Hepatocyte (in vitro differentiated cells): ENCODE results near the gene SYS1. TPM values are rescaled to one million over a fixed set of nuclear protein-coding genes. Genes with fewer than 3 reads are reported as not detected.

Experiments
- DNase-seq: peaks from one replicate; pipeline ENCODE4 v3.0.0-alpha.2; 2016; ENCODE audit warnings: low spot score
- H2AFZ ChIP-seq: fragments of 200-600 bp; sonication (generic); 2 replicates; pipeline ENCODE4 v1.6.0; 2016; ENCODE audit warnings: antibody characterized with exemption, mild to moderate bottlenecking
- H3K27ac ChIP-seq: fragments of 200-600 bp; sonication (generic); 2 replicates; pipeline ENCODE4 v1.5.1; 2016; ENCODE audit warnings: mild to moderate bottlenecking
- H3K27me3 ChIP-seq: fragments of 200-600 bp; sonication (generic); 2 replicates; pipeline ENCODE4 v1.6.1; 2016
- H3K36me3 ChIP-seq: fragments of 200-600 bp; sonication (generic); replicated peaks from 2 replicates; pipeline ENCODE4 v1.5.1; 2016; ENCODE audit warnings: low read depth; ENCODE audit not compliant: insufficient read depth
- H3K4me1 ChIP-seq: fragments of 200-600 bp; sonication (generic); 2 replicates; pipeline ENCODE4 v1.5.1; 2016; ENCODE audit warnings: mild to moderate bottlenecking, moderate library complexity; ENCODE audit not compliant: insufficient read depth
- H3K4me2 ChIP-seq: fragments of 200-600 bp; sonication (generic); 2 replicates; pipeline ENCODE4 v1.6.0; 2016
- H3K4me3 ChIP-seq: fragments of 200-600 bp; sonication (generic); 2 replicates; pipeline ENCODE4 v1.5.1; 2016; ENCODE audit warnings: mild to moderate bottlenecking
- H3K79me2 ChIP-seq: fragments of 200-600 bp; sonication (generic); 2 replicates; pipeline ENCODE4 v1.6.0; 2017; ENCODE audit warnings: mild to moderate bottlenecking
- H3K9me2 ChIP-seq: fragments of 200-600 bp; sonication (generic); replicated peaks from 2 replicates; pipeline ENCODE4 v1.6.0; 2017; ENCODE audit warnings: mild to moderate bottlenecking; ENCODE audit not compliant: insufficient read depth
- H3K9me3 ChIP-seq: fragments of 200-600 bp; sonication (generic); 2 replicates; pipeline ENCODE4 v1.5.1; 2016; ENCODE audit warnings: low read depth, mild to moderate bottlenecking
- H4K20me1 ChIP-seq: fragments of 200-600 bp; sonication (generic); 2 replicates; pipeline ENCODE4 v1.6.0; 2016; ENCODE audit warnings: mild to moderate bottlenecking; ENCODE audit not compliant: insufficient read depth, poor library complexity, severe bottlenecking
- EZH2 ChIP-seq: fragments of 200-600 bp; sonication (generic); IDR thresholded peaks from 2 replicates; pipeline ENCODE4 v1.6.1; 2016; ENCODE audit warnings: antibody characterized with exemption, mild to moderate bottlenecking, borderline replicate concordance
- EZH2phosphoT487 ChIP-seq: fragments of 200-600 bp; sonication (generic); IDR thresholded peaks from one replicate; pipeline ENCODE4 v1.6.1; 2018; ENCODE audit warnings: antibody characterized with exemption, mild to moderate bottlenecking, low read depth, moderate library complexity; ENCODE audit not compliant: unreplicated experiment, severe bottlenecking
- WGBS: methylation state at CpG from one replicate; pipeline ENCODE4 v1.1.6; 2016; ENCODE audit warnings: low lambda C conversion rate; ENCODE audit errors: missing lambda C conversion rate; 5-methylcytosine and 5-hydroxymethylcytosine counted together
- polyA plus RNA-seq: library from polyadenylated mRNA; unstranded; fragments of >200 nt; fragmentation: Nextera tagmentation; extraction: Ambion mirVana; gene quantifications from 2 replicates; pipeline ENCODE4 v1.2.1, GENCODE V29; 2016
- total RNA-seq: library from RNA; depleted of rRNA; stranded (reverse); fragments of >200 nt; gene quantifications from 2 replicates; pipeline ENCODE4 v1.2.3, GENCODE V29; 2014
- TF ChIP-seq, protein P1 (sequence below): fragments of 200-600 bp; sonication (generic); IDR thresholded peaks from 2 replicates; pipeline ENCODE4 v1.5.1; 2016; ENCODE audit warnings: antibody characterized with exemption, mild to moderate bottlenecking; ENCODE audit not compliant: poor library complexity

Gene SYS1
- total and polyA plus RNA-seq, 2 experiments from 2014 or later = 35.8 to 42.0 TPM

DNA sequence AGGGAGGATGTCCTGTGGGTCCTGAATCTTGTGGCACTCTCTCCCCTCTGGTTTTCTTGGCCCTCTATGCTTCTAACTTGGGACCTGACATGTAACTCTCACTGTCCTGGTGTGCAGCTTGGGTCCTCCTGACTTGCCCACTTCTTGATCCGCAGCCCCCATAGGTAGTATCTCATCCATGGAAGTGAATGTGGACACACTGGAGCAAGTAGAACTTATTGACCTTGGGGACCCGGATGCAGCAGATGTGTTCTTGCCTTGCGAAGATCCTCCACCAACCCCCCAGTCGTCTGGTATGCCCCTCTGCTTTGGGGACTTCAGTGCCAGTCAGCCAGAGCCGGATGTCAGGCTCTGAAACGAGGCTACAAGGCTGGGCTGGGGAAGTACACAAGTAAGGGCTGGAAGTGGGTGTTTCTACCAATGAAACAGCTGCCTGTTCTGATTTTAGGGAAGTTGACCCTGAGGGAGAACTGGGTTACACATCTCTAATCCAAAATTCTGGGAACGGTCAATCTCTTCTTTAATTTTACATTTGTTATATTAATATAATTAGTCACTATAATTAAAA lies 45.8 kb downstream of the SYS1 start:
- peaks cover 6% of the 10 kb centered on the region for H3K4me1 ChIP-seq
- no peaks in the 10 kb centered on the region for H3K9me2 ChIP-seq
- no peak for DNase-seq
- H3K27ac ChIP-seq = no peak overlapping the region
- 92% methylated on average over 7 of the region's 7 CpGs for WGBS
- H3K9me3 ChIP-seq = no peaks in the 10 kb centered on the region
- no peaks in the 10 kb centered on the region for H3K36me3 ChIP-seq
- no peak overlapping the region for H2AFZ ChIP-seq
- H3K27me3 ChIP-seq = peaks cover 16% of the 10 kb centered on the region
- no peaks in the 10 kb centered on the region for H4K20me1 ChIP-seq
- no peaks in the 10 kb centered on the region for H3K79me2 ChIP-seq
- no peak overlapping the region for H3K4me2 ChIP-seq
- H3K4me3 ChIP-seq = no peak overlapping the region
- TF ChIP-seq, protein P1, sequence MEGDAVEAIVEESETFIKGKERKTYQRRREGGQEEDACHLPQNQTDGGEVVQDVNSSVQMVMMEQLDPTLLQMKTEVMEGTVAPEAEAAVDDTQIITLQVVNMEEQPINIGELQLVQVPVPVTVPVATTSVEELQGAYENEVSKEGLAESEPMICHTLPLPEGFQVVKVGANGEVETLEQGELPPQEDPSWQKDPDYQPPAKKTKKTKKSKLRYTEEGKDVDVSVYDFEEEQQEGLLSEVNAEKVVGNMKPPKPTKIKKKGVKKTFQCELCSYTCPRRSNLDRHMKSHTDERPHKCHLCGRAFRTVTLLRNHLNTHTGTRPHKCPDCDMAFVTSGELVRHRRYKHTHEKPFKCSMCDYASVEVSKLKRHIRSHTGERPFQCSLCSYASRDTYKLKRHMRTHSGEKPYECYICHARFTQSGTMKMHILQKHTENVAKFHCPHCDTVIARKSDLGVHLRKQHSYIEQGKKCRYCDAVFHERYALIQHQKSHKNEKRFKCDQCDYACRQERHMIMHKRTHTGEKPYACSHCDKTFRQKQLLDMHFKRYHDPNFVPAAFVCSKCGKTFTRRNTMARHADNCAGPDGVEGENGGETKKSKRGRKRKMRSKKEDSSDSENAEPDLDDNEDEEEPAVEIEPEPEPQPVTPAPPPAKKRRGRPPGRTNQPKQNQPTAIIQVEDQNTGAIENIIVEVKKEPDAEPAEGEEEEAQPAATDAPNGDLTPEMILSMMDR = no peak
- TF ChIP-seq EZH2phosphoT487 (no peak), EZH2 (no peak)

DNA sequence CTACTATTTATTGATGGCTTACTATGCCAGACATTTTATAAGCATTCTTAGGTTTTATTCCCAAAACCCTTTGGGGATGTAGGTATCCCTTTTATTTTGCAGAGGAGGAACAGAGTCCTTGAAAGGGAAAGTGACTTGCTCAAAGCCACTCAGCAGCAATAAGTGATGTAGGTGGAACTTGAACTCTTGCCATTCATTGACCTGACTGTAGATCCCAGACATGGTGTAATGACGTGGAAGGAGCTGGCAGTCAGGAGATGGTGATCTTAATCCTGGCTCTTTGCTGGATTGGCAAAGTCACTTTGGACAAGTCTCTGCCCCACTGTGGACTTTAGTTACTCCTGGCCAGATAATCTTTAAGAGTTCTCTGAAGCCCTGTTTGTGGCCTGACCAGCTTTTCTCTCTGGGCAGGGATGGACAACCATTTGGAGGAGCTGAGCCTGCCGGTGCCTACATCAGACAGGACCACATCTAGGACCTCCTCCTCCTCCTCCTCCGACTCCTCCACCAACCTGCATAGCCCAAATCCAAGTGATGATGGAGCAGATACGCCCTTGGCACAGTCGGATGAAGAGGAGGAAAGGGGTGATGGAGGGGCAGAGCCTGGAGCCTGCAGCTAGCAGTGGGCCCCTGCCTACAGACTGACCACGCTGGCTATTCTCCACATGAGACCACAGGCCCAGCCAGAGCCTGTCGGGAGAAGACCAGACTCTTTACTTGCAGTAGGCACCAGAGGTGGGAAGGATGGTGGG lies 46.7 kb downstream of the SYS1 start:
- WGBS = 95% methylated on average over 7 of the region's 7 CpGs
- Histone ChIP-seq H3K9me2 (no peaks in the 10 kb centered on the region), H3K79me2 (no peaks in the 10 kb centered on the region), H3K4me2 (no peak overlapping the region), H3K4me3 (no peak overlapping the region), H3K9me3 (no peaks in the 10 kb centered on the region), H3K27ac (no peak overlapping the region), H3K4me1 (peaks cover 6% of the 10 kb centered on the region), H3K27me3 (peaks cover 13% of the 10 kb centered on the region), H3K36me3 (no peaks in the 10 kb centered on the region), H2AFZ (no peak overlapping the region), H4K20me1 (no peaks in the 10 kb centered on the region)
- DNase-seq = no peak
- TF ChIP-seq EZH2phosphoT487 = no peak
- TF ChIP-seq, protein P1 = no peak
- TF ChIP-seq EZH2 = no peak

DNA sequence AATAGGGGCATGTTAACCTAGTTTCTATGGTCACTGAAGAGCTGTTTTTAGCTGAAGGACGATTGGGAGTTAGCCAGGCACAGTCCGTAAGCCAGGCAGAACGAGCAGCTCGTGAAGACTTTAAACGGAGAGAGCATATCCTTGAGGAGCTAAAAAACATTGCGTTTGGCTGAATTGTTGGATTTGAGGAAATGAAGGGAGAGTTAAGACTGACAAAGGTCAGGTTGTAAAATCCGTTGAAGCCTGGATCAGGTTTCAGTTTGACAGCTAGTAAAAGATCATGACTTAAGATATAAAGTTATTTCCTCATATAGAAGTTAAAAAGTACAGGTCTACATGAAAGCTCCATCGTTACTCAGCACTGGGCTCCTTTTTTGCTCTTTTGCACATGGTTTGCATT lies 47.9 kb downstream of the SYS1 start:
- Histone ChIP-seq H3K4me3 (no peak overlapping the region), H3K9me2 (no peaks in the 10 kb centered on the region), H3K36me3 (no peaks in the 10 kb centered on the region), H3K4me2 (no peak overlapping the region), H3K27me3 (peaks cover 8% of the 10 kb centered on the region), H3K27ac (peak overlapping the region; percentile 24), H3K9me3 (no peaks in the 10 kb centered on the region), H3K4me1 (peaks cover 5% of the 10 kb centered on the region), H2AFZ (no peak overlapping the region), H4K20me1 (no peaks in the 10 kb centered on the region), H3K79me2 (no peaks in the 10 kb centered on the region)
- DNase-seq = no peak
- 61% methylated on average over 8 of the region's 8 CpGs for WGBS
- TF ChIP-seq, protein P1 = no peak
- TF ChIP-seq EZH2 (no peak), EZH2phosphoT487 (no peak)
